NCI-H187 treated with DMSO at 0.1 percent for 48 hours (cell line): ENCODE data around the gene RASGRF1.
"Not testable (repeated sequence)": the region's sequence is repeated elsewhere in the genome, so short reads cannot be mapped to it uniquely, and the experiment has no call there.

Experiments used
- DNase-seq: peaks from one replicate; lab custom pipeline; 2025; lab: John Stamatoyannopoulos, UW

RASGRF1 gene

GRCh38 chr15:78930577-78931388, 159.8 kb downstream of the RASGRF1 start:
- DNase-seq: no peak

DNA sequence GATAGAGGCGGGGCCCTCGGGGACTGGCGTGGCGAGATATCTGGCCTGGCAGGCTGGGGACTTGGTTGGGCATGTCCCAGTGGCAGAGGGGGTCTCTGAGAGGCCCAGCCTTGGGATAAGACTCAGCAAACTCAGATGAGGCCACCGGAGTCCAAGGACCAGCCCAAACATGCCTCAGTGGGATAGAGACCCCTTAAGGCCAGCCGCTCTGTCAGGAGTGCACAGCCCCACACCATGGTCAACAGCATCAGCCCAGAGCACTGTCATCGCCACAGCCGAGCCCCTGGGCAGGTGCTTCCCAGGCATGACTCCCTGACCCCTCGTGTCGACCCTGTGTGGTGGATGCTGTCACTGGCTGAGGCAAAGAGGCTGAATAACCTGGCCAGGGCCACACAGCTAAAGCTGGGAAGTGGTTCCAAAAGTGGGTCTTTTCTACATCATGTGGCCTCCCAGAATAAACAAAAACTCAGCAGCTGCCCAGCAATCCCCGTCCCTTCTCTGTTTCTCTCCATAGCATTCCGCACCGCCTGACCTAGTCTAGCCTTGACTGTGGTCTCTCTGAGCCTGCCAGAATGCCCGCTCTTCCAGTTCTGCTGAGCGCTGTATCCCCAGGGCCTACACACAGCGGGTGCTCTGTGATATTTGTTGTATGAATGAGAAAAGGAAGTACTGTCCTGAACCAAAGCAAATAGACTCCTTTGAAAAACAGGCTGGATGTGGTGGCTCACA, 160.9 kb downstream of the RASGRF1 start:
- DNase-seq: no peak

GRCh38 chr15:78928616-78929093, 161.9 kb downstream of the RASGRF1 start:
- DNase-seq: no peak

DNA sequence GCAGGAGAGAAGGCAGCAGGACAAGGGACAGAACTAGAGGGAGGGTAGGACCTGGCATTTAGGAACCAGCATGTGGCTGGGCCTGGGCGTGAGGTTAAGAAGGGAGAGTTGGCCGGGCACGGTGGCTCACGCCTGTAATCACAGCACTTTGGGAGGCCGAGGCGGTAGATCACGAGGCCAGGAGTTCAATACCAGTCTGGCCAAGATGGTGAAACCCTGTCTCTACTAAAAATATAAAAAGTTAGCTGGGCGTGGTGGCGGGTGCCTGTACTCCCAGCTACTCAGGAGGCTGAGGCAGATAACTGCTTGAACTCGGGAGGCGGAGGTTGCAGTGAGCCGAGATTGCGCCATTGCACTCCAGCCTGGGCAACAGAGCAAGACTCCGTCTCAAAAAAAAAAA, 162.4 kb downstream of the RASGRF1 start:
- not testable (repeated sequence) for DNase-seq

- DNase-seq: no peak
Observed at GRCh38 chr15:78927077-78927790, 163.3 kb downstream of the RASGRF1 start.

DNA sequence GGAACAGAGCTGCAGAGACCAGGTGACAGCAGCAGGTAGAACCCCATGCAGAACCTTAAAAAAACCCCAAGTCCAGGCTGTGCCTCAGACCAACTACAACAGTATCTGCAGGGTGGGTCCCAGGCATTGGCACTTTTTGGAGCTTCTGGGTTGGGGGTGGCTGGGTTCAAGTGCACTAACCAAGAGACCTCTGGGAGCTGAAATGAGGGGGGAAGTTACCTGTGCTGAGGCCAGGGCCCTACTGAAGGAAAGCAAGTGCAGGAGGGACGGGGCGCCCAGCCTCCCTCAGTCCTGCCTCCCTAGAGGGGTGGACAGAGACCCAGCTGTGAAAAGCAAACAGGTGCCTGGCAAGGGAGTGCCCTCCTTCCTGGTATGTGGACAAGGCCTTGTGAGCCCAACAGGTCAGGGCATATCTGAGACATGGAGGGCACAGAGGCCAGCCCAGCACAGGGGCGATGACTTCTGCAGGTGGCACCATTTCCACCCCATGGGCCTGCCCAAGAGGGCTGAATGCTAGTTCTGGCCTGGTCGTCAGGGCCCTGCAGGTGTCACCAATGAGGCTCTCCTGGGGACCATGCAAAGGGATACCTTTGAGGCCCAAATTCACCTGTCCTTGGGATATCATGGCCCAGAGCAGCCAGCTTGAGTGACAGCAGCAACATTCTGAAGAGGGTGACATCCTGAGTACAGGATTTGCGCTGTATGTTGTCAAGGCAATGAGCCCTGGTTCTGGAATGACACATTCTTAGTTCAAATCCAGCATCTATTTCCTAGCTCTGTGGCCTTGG, 164.4 kb downstream of the RASGRF1 start:
- no peak for DNase-seq

DNA sequence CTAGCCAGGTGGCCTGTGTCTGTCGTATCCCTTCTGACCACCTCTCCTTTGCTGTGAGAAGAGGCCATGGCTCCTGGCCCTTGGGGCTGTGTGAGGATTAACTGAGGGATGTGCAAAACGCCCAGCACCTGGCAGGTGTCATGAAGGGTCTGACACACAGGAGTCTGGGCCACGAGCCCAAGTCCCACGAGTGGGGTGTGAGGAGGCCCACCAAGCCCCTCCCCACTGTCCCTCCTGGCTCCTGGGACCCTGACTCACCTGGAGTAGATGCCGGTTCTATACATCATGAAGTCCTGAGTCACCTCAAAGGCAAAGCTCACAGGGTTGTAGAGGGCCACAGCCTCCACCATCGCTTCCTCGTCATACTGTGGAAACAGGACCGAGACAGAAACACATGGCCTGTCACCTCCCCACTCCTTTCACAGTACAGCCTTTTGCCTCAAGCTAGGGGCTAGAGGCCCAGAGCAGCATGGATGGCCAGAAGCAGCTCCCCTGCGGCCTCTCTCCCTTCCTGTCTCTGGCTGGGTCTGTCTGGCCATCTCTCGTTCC, 165.4 kb downstream of the RASGRF1 start:
- DNase-seq: no peak

GRCh38 chr15:78923480-78924360, 166.9 kb downstream of the RASGRF1 start:
- no peak for DNase-seq

GRCh38 chr15:78923015-78923414, 167.6 kb downstream of the RASGRF1 start:
- DNase-seq: no peak

GRCh38 chr15:78922527-78922926, 168.1 kb downstream of the RASGRF1 start:
- DNase-seq: no peak

DNA sequence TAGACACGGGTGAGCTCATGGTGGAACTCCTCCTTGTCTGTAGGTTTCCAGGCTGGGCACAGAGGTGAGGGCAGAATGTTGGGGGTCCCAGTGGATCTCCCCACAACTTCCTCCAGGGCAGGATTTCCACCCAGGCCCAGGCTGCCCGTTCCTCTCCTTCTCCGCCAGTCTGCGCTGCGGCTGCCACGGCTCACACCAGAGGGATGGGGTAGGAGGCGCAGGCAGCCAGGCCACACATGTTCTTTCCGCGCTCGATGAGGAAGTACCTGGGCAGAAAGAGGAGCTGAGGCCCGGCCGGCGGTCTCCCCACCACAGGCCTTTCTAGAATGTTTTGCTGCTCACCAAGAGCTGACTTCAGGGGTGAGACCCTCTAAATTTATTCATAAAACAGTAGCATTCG, 168.6 kb downstream of the RASGRF1 start:
- DNase-seq: no peak

- no peak for DNase-seq
Observed at GRCh38 chr15:78921517-78921916, 169.1 kb downstream of the RASGRF1 start.

- DNase-seq: no peak
Observed at GRCh38 chr15:78917888-78918287, 172.7 kb downstream of the RASGRF1 start.

DNA sequence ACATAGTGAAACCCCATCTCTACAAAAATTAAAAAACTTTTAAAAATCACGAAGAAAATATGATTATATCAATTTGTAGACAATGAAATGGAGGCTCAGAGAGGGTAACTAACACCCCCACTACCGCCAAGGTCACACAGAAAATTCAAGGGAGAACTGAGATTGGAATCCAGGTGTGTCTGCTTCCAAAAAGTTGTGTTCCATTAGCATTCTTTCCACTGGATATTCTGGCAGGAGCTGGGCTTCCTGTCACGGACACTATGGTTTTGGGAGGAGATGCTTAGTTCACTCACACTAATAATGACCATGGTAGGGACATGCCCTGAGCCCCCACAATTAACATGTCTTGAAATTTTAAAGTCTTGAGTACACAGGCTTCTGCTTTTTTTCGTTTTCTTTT, 174.5 kb downstream of the RASGRF1 start:
- DNase-seq: no peak

DNA sequence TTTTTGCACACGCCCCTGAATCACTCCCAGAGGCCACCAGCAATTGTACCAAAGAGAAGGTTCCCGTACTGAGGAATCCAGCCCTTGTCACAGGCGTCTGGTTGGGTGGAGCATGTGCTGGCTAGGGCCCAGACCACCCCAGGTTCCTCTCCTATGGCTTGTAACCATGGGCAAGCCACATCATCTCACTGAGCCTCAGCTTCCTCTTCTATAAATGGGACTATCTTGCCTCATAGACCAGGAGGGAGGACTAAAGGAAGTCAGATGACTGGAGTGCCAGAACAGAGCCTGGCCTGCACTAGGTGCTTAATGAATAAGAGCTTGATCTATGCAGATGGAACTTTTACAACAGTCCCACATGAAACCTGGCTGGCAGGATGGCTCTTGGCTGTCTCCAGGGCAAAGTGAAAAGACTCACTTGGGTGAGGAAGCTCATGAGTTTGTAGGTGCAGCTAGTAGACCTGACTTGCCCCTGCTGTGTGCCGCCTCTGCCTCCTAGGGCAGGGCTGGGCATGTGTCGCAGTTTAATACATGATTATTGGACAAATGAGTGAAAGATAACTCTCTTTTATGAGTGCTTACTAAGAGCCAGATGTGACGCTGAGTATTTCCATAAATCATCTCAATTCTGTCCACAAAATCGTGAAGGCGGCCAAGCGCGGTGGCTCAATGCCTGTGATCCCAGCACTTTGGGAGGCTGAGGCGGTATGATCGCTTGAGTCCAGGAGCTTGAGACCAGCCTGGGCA, 175.1 kb downstream of the RASGRF1 start:
- DNase-seq: no peak

- DNase-seq: no peak
Observed at GRCh38 chr15:78914027-78914764, 176.4 kb downstream of the RASGRF1 start.

DNA sequence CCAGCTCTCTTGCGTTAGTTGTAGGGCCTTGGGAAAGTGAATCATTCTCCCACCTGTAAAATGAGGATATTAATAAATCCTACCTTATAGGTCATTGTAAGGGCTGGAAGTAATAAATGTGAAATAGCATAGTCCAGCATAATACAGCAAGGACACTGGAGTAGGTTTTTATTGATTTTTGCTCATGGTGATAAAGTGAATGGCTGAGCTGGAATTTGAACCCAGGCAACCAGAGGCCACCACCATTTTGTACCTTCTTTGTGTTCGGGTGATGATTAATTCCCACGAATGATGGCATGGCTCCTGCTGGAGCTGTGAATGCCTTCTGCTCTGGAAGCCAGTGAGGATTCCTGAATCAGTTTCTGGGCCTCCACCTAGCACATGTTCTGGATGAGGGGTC, 177.6 kb downstream of the RASGRF1 start:
- DNase-seq: no peak

DNA sequence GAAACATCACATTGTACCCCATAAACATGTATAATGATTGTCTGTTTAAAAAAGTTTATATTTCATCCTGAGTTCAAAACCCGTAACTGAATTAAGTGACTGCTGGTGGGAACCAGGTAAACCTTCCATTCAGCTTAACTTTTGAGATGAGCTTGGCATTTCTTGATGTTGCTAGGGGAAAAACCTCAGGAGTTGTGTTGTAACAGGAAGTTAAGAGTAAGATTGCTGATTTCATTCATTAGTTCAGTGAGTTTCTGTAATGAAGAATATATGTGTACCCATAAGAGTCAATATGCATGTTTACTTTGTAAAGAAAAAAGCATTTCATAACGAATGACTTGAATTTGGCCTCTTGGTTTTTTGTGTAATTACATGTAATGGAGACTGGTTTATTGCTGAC, 178.3 kb downstream of the RASGRF1 start:
- no peak for DNase-seq

DNA sequence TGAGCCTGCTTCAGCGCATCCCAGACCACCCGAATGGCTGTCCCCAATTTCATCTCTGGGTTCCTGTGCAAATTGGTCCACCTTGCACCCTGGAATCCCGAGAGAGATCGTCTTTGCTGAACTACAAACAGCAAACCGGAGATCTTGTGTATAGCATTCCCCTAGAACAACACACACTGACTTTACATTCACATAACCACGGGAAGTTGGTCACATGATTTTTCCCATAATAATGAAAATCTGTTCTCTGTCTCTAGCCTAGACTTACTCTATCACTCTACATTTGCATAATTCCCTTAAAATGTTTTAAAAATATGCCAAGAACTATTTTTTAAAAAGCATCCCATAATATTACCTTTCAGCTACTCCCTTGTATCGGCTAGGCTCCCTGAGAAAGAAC, 180.3 kb downstream of the RASGRF1 start:
- DNase-seq: no peak
